SH-SY5Y (cell line): ENCODE results near the gene NACC2.

ENCODE experiments used
- GATA2 ChIP-seq: IDR thresholded peaks from 2 replicates; pipeline ENCODE4 v1.6.1; 2011; ENCODE audit warnings: mild to moderate bottlenecking, low read depth, low read length
- GATA3 ChIP-seq: IDR thresholded peaks from 2 replicates; pipeline ENCODE4 v1.6.1; 2011; ENCODE audit warnings: low read depth, mild to moderate bottlenecking, low read length, moderate library complexity

- no peak for TF ChIP-seq GATA3
- no peak for TF ChIP-seq GATA2
Measured at GRCh38 chr9:136006169-136006568, 88.9 kb downstream of the NACC2 start.
